Panc1 (cell line): ENCODE measurements around the gene LIN7B.

Experiments used
- POLR2AphosphoS5 ChIP-seq: IDR thresholded peaks from 2 replicates; pipeline ENCODE4 v1.6.1; 2012; ENCODE audit warnings: mild to moderate bottlenecking, low read depth, low read length, moderate library complexity
- TF ChIP-seq, protein P1 (sequence below): fragments of 450-650 bp; IDR thresholded peaks from 2 replicates; pipeline ENCODE4 v1.5.1; 2017; ENCODE audit warnings: mild to moderate bottlenecking

GRCh38 chr19:49117677-49118564, 3.8 kb downstream of the LIN7B start:
- TF ChIP-seq, protein P1, sequence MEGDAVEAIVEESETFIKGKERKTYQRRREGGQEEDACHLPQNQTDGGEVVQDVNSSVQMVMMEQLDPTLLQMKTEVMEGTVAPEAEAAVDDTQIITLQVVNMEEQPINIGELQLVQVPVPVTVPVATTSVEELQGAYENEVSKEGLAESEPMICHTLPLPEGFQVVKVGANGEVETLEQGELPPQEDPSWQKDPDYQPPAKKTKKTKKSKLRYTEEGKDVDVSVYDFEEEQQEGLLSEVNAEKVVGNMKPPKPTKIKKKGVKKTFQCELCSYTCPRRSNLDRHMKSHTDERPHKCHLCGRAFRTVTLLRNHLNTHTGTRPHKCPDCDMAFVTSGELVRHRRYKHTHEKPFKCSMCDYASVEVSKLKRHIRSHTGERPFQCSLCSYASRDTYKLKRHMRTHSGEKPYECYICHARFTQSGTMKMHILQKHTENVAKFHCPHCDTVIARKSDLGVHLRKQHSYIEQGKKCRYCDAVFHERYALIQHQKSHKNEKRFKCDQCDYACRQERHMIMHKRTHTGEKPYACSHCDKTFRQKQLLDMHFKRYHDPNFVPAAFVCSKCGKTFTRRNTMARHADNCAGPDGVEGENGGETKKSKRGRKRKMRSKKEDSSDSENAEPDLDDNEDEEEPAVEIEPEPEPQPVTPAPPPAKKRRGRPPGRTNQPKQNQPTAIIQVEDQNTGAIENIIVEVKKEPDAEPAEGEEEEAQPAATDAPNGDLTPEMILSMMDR: no peak
- no peak for TF ChIP-seq POLR2AphosphoS5
